Measurements from ENCODE around the gene INPP5A.

Gene INPP5A

DNA sequence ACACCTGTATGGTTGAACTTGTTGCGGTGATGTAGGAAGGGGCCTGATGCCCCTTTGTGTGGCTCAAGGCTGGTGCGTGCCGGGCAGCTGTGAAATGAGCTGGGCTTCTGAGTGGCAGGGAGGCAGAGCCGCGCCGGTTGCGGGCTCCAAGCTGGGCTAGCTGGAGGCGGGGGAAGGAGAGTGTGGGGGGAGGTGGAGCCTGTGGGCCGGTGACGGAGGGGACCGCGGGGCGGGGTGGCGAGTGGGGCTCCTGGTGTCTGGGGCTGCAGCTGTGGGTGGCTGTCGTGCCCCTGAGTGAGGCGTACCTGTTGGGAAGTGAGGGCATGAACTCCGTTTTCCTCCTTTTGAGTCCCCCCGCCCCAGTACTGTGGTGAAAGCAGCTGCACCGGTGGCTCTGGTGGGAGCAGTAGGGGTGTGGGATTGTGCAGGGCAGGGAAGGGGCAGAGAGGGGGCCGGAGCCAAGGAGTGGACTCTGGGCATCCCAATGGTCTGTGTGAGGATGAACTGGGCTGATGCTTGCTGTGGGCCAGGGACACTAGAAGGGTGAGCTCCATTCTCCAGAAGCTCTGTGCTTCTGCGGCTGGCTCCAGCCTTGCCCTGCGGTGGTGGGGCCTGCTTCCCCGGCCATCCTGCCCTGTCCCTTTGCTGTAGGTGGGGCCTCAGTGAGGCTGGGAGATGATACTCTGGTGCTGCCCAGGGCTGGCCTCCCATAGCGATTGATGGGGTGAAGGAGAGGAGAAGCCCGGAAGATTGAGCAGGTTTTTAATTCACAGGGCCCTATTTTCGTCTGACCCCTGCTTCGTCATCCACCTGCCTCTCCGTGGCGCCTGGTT lies 41.7 kb downstream of the INPP5A start:
- in situ Hi-C loops (cut with MboI; ENCODE audit: low pct_unique_long_range_greater_than_20kb, low sequenced_read_pairs, unreplicated experiment), result no loop called here
- TF ChIP-seq, protein P1, sequence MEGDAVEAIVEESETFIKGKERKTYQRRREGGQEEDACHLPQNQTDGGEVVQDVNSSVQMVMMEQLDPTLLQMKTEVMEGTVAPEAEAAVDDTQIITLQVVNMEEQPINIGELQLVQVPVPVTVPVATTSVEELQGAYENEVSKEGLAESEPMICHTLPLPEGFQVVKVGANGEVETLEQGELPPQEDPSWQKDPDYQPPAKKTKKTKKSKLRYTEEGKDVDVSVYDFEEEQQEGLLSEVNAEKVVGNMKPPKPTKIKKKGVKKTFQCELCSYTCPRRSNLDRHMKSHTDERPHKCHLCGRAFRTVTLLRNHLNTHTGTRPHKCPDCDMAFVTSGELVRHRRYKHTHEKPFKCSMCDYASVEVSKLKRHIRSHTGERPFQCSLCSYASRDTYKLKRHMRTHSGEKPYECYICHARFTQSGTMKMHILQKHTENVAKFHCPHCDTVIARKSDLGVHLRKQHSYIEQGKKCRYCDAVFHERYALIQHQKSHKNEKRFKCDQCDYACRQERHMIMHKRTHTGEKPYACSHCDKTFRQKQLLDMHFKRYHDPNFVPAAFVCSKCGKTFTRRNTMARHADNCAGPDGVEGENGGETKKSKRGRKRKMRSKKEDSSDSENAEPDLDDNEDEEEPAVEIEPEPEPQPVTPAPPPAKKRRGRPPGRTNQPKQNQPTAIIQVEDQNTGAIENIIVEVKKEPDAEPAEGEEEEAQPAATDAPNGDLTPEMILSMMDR (IDR thresholded peaks at IDR 0.05; ENCODE audit: extremely low read depth, insufficient read depth, missing control alignments), result no peak
- DNase-seq (ENCODE audit: low spot score), result no peak

DNA sequence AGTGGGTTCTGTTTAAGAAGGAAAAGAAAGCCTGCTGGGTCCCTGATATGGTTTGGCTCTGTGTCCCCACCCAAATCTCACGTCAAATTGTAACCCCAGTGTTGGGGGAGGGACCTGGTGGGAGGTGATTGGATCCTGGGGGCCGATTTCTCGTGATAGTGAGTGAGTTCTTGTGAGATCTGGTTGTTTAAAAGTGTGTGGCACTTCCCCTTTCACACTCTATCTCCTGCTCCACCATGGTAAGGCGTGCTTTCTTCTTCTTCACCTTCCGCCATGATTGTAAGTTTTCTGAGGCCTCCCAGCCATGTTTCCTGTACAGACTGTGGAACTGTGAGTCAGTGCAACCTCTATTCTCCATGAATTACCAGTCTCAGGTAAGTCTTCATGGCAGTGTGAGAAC lies 42.6 kb downstream of the INPP5A start:
- in situ Hi-C loops (cut with MboI; ENCODE audit: low pct_unique_long_range_greater_than_20kb, low sequenced_read_pairs, unreplicated experiment), result no loop called here
- no peak for DNase-seq (ENCODE audit: low spot score)
- TF ChIP-seq, protein P1 (IDR thresholded peaks at IDR 0.05; ENCODE audit: extremely low read depth, insufficient read depth, missing control alignments), result no peak

DNA sequence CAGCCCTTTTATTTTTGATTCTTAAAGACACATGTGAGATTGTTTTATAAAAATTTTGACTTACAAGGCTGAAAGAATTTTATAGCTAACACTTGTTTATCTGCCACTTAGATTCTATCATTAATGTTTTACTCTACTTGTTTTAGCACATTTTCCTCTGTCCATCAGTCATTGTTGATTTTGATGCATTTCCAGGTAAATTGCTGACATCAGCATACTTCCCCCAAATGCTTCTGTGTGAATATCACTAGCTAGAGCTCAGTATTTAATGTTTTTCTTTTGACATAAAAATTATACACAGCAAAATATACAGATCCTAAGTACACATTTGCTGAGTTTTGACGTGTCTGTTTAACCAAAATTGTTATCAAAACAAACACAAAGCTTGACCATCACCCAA lies 43.0 kb downstream of the INPP5A start:
- in situ Hi-C loops (cut with MboI; ENCODE audit: low pct_unique_long_range_greater_than_20kb, low sequenced_read_pairs, unreplicated experiment), result no loop called here
- DNase-seq (ENCODE audit: low spot score), result no peak
- TF ChIP-seq, protein P1 (IDR thresholded peaks at IDR 0.05; ENCODE audit: extremely low read depth, insufficient read depth, missing control alignments), result no peak

DNA sequence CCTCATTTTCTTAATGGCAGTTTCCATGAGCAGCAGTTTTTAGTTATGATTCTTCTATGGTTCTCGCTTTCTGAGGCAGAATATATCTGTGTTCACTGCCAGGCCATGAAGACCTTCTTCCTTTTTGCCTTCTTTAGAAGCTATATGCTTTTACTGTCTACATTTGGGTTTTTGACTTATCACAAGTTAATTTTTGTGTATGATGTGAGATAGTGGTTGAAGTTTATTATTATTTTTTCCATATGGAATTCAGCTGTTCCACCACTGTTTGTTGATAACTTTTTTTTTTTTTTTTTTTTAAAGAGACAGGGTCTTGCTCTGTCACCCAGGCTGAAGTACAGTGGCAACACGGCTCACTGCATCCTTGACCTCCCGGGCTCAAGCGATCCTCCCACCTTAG lies 44.5 kb downstream of the INPP5A start:
- DNase-seq (ENCODE audit: low spot score), result no peak
- in situ Hi-C loops (cut with MboI; ENCODE audit: low pct_unique_long_range_greater_than_20kb, low sequenced_read_pairs, unreplicated experiment), result no loop called here
- TF ChIP-seq, protein P1 (IDR thresholded peaks at IDR 0.05; ENCODE audit: extremely low read depth, insufficient read depth, missing control alignments), result no peak

DNA sequence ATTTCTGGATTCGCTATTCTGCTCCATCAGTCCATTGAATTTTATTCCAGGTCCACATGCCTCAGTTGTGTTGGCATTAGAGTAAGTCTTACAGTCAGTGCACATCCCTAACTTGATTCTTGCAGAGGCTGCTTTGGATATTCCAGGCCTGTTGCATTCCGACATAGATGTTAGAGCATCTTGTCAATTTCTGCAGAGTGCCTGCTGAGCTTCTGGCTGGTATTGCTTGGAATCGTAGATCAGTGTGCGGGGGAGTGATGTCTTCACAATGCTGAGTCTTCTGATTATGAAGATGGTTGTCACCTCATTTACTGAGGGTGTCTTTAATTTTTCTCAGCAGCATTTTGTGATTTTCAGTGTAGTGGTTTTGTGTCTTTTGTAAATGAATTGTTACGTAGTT lies 45.2 kb downstream of the INPP5A start:
- DNase-seq (ENCODE audit: low spot score), result no peak
- in situ Hi-C loops (cut with MboI; ENCODE audit: low pct_unique_long_range_greater_than_20kb, low sequenced_read_pairs, unreplicated experiment), result no loop called here
- TF ChIP-seq, protein P1 (IDR thresholded peaks at IDR 0.05; ENCODE audit: extremely low read depth, insufficient read depth, missing control alignments), result no peak

DNA sequence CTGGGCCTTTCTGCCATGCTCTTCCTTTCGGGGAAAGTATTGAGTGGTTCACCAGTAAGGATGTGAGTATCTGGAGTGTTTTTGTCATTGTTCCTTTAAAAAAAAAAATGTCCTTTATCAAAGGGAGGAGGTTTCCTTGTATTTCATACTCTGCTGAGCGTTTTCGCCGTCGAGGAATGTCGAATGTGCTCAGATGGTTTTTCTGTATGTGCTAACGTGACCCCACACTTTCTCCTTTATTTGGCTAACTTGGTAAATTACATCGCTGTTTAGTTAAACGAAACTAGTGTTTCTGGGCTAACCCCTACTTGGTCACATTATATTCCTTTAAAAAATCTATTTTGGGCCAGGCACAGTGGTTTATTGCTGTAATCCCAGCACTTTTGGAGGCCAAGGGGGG lies 45.9 kb downstream of the INPP5A start:
- TF ChIP-seq, protein P1 (IDR thresholded peaks at IDR 0.05; ENCODE audit: extremely low read depth, insufficient read depth, missing control alignments), result no peak
- no peak for DNase-seq (ENCODE audit: low spot score)
- in situ Hi-C loops (cut with MboI; ENCODE audit: low pct_unique_long_range_greater_than_20kb, low sequenced_read_pairs, unreplicated experiment), result no loop called here

Measured in GM13977 (cell line).